HepG2 (cell line): ENCODE measurements around the gene TEAD1. TPM values are rescaled to one million over a fixed set of nuclear protein-coding genes. Genes with fewer than 3 reads are reported as not detected.

Experiments
- ATAC-seq: fragments of 200-7000 bp; cut with Tn5 transposase; 3 replicates; pipeline ENCODE4 v1.9.1; 2020; ENCODE audit warnings: mild to moderate bottlenecking, moderate library complexity
- BruUV-seq: library from RNA; stranded (reverse); fragments of 400-500 nt; replicated peaks from 2 replicates; lab custom pipeline; 2021; lab: Mats Ljungman, UMichigan
- CTCF ChIA-PET: fragments of 300-600 bp; formaldehyde crosslinking; extraction: SDS; loops from one replicate; lab custom pipeline; 2021; ENCODE audit warnings: low total read pairs, inconsistent platforms, low intra/inter-chr PET ratio; lab: Yijun Ruan, JAX
- POLR2A ChIA-PET: fragments of 350-600 bp; sonication (Branson Sonifier 250); formaldehyde crosslinking; loops from one replicate; lab custom pipeline; 2020; ENCODE audit warnings: antibody characterized with exemption, inconsistent platforms; lab: Yijun Ruan, JAX
- DNase-seq: peaks from one replicate; pipeline ENCODE4 v3.0.0-alpha.2; 2015; ENCODE audit warnings: low spot score
- FAIRE-seq: peaks from 3 replicates; lab custom pipeline; 2011; peaks lifted over from hg19 to GRCh38; lab: Jason Lieb, UNC
- H2AFZ ChIP-seq: one replicate; pipeline ENCODE4 v1.6.1; 2011; ENCODE audit warnings: low read length, inconsistent platforms
- H3K27ac ChIP-seq: fragments of 300-600 bp; 3 replicates; pipeline ENCODE4 v1.8.0; 2011; ENCODE audit warnings: mixed run types, mild to moderate bottlenecking, mixed read lengths, low read length, inconsistent platforms; ENCODE audit not compliant: insufficient read depth; ENCODE audit errors: extremely low read length
- H3K27me3 ChIP-seq, 2 experiments: fragments of 200-600 bp in 1 of 2; 2 replicates in 1 of 2; 3 replicates in 1 of 2; pipeline versions ENCODE4 v1.6.0 to v1.8.0; 2011; ENCODE audit warnings: low read length in 2 of 2, mild to moderate bottlenecking in 2 of 2, moderate library complexity in 2 of 2, inconsistent platforms in 1 of 2; ENCODE audit not compliant: insufficient read depth in 2 of 2, control insufficient read depth in 1 of 2
- H3K36me3 ChIP-seq, 2 experiments: fragments of 200-600 bp in 1 of 2; replicated peaks in 1 of 2; 2 replicates in 1 of 2; 3 replicates in 1 of 2; pipeline versions ENCODE4 v1.5.1 to v1.8.0; 2011; ENCODE audit warnings: low read length in 2 of 2, inconsistent platforms in 1 of 2; ENCODE audit not compliant: insufficient read depth in 2 of 2, control insufficient read depth in 1 of 2
- H3K4me1 ChIP-seq: 2 replicates; pipeline ENCODE4 v1.5.1; 2012; ENCODE audit warnings: low read length, inconsistent platforms; ENCODE audit not compliant: insufficient read depth
- H3K4me2 ChIP-seq: 2 replicates; pipeline ENCODE4 v1.6.0; 2011; ENCODE audit warnings: low read depth, low read length, inconsistent platforms
- H3K4me3 ChIP-seq, 3 experiments: fragments of 200-600 bp in 1 of 3; sonication (generic), shearing (Covaris generic) in 1 of 3; replicated peaks in 1 of 3; 2 replicates each; pipeline ENCODE4 v1.5.1; 2011 to 2016; ENCODE audit warnings: low read length in 3 of 3, inconsistent platforms in 2 of 3, low read depth in 2 of 3, mild to moderate bottlenecking in 2 of 3, control low read depth in 1 of 3, mixed read lengths in 1 of 3; ENCODE audit not compliant: insufficient read depth in 1 of 3
- H3K79me2 ChIP-seq: one replicate; pipeline ENCODE4 v1.6.1; 2011; ENCODE audit warnings: low read length, inconsistent platforms; ENCODE audit not compliant: insufficient read depth
- H3K9ac ChIP-seq: 2 replicates; pipeline ENCODE4 v1.6.0; 2011; ENCODE audit warnings: mild to moderate bottlenecking, low read depth, low read length, inconsistent platforms; ENCODE audit not compliant: insufficient read depth
- H3K9me3 ChIP-seq: 2 replicates; pipeline ENCODE4 v1.5.1; 2012; ENCODE audit warnings: mild to moderate bottlenecking, low read length
- H4K20me1 ChIP-seq: 2 replicates; pipeline ENCODE4 v1.6.0; 2011; ENCODE audit warnings: inconsistent platforms, mild to moderate bottlenecking, low read length, moderate library complexity; ENCODE audit not compliant: insufficient read depth
- CAMTA2 ChIP-seq: sonication (generic); formaldehyde crosslinking; IDR thresholded peaks from 2 replicates; pipeline ENCODE4 v1.4.0; 2020; ENCODE audit warnings: mild to moderate bottlenecking, missing genetic modification reagents, borderline replicate concordance
- CHD4 ChIP-seq: fragments of 200-600 bp; sonication (generic); IDR thresholded peaks from 2 replicates; pipeline ENCODE4 v1.7.0; 2017; ENCODE audit warnings: mild to moderate bottlenecking, low read length, borderline replicate concordance
- HMGA1 ChIP-seq: sonication (generic); formaldehyde crosslinking; conservative IDR thresholded peaks from 2 replicates; pipeline ENCODE4 v1.4.0; 2020; ENCODE audit warnings: missing genetic modification reagents
- HNRNPL ChIP-seq: fragments of 200-400 bp; formaldehyde crosslinking; IDR thresholded peaks from 2 replicates; pipeline ENCODE4 v1.6.1; 2017; ENCODE audit warnings: mild to moderate bottlenecking, low read depth, low read length
- KLF12 ChIP-seq: sonication (generic); formaldehyde crosslinking; IDR thresholded peaks from 2 replicates; pipeline ENCODE4 v1.4.0; 2020; ENCODE audit warnings: missing genetic modification reagents, borderline replicate concordance
- SOX13 ChIP-seq, 3 experiments: fragments of 450-650 bp in 1 of 3; sonication (generic) in 1 of 3; formaldehyde crosslinking in 1 of 3; IDR thresholded peaks in 2 of 3; conservative IDR thresholded peaks in 1 of 3; 2 replicates each; pipeline versions ENCODE4 v1.5.0 to v1.6.1; 2016 to 2020; ENCODE audit warnings: antibody characterized with exemption in 1 of 3, mild to moderate bottlenecking in 1 of 3, missing compliant biosample characterization in 1 of 3, missing genetic modification reagents in 1 of 3, moderate library complexity in 1 of 3
- SPEN ChIP-seq: sonication (generic); formaldehyde crosslinking; IDR thresholded peaks from 2 replicates; pipeline ENCODE4 v1.5.1; 2020; ENCODE audit warnings: low read depth, mild to moderate bottlenecking, missing genetic modification reagents
- ZC3H13 ChIP-seq: sonication (generic); formaldehyde crosslinking; IDR thresholded peaks from 2 replicates; pipeline ENCODE4 v1.8.1; 2023; ENCODE audit warnings: mild to moderate bottlenecking, missing genetic modification reagents, moderate library complexity
- ZNF12 ChIP-seq: sonication (generic); formaldehyde crosslinking; IDR thresholded peaks from 2 replicates; pipeline ENCODE4 v1.5.0; 2020; ENCODE audit warnings: missing genetic modification reagents
- ZNF274 ChIP-seq: sonication (generic); formaldehyde crosslinking; IDR thresholded peaks from 2 replicates; pipeline ENCODE4 v1.5.1; 2020; ENCODE audit warnings: mild to moderate bottlenecking, missing genetic modification reagents
- ZNF34 ChIP-seq: sonication (generic); formaldehyde crosslinking; IDR thresholded peaks from 2 replicates; pipeline ENCODE4 v1.4.0; 2020; ENCODE audit warnings: mild to moderate bottlenecking, missing genetic modification reagents, borderline replicate concordance
- ZNF354B ChIP-seq: sonication (generic); formaldehyde crosslinking; IDR thresholded peaks from 2 replicates; pipeline ENCODE4 v1.8.0; 2022; ENCODE audit warnings: mild to moderate bottlenecking, missing genetic modification reagents
- ZNF460 ChIP-seq: sonication (generic); formaldehyde crosslinking; IDR thresholded peaks from 2 replicates; pipeline ENCODE4 v1.5.1; 2020; ENCODE audit warnings: missing genetic modification reagents, mild to moderate bottlenecking, borderline replicate concordance
- ZNF761 ChIP-seq: sonication (generic); formaldehyde crosslinking; conservative IDR thresholded peaks from 2 replicates; pipeline ENCODE4 v1.4.0; 2020; ENCODE audit warnings: mild to moderate bottlenecking, missing genetic modification reagents
- WGBS: methylation state at CpG from one replicate; pipeline ENCODE4 v1.1.6; 2017; ENCODE audit warnings: low lambda C conversion rate; 5-methylcytosine and 5-hydroxymethylcytosine counted together
- in situ Hi-C: cut with HindIII; loops from 2 replicates; pipeline ENCODE4 v1.10.0; 2017; ENCODE audit warnings: low pct_unique_long_range_greater_than_20kb; ENCODE audit not compliant: extremely low pct_ligation_motif_present
- intact Hi-C: fragments of 100-400 bp; cut with micrococcal nuclease; formaldehyde crosslinking; loops from one replicate; pipeline ENCODE4 v1.10.0; 2022; ENCODE audit not compliant: unreplicated experiment
- polyA plus RNA-seq, 8 experiments: library from polyadenylated mRNA; depleted of rRNA in 3 of 8; stranded (reverse) in 7 of 8; unstranded in 1 of 8; fragments of >200 nt; fragmentation: Illumina TruSeq in 4 of 8; extraction: Trizol in 4 of 8; gene quantifications; 2 replicates each; pipeline versions ENCODE4 v1.2.1 to v1.2.3, GENCODE V29; 2011 to 2016; ENCODE audit warnings: low read depth in 4 of 8, missing spikeins in 1 of 8, mixed read lengths in 1 of 8; ENCODE audit not compliant: insufficient read depth in 1 of 8
- total RNA-seq, 5 experiments: library from RNA; depleted of rRNA; stranded (reverse); fragments of >200 nt; fragmentation: Illumina TruSeq; extraction: Trizol; gene quantifications; 2 replicates each; pipeline ENCODE4 v1.2.3, GENCODE V29; 2016; ENCODE audit warnings: low read depth in 1 of 5
- TF ChIP-seq, protein P1 (sequence below): IDR thresholded peaks from 2 replicates; pipeline ENCODE4 v1.6.1; 2012; ENCODE audit warnings: inconsistent platforms
- TF ChIP-seq, protein P2 (sequence below): sonication (generic); formaldehyde crosslinking; IDR thresholded peaks from 2 replicates; pipeline ENCODE4 v1.4.0; 2020; ENCODE audit warnings: missing genetic modification reagents, borderline replicate concordance
- TF ChIP-seq, protein P3 (sequence below): sonication (generic); formaldehyde crosslinking; IDR thresholded peaks from 2 replicates; pipeline ENCODE4 v1.4.0; 2020; ENCODE audit warnings: missing genetic modification reagents

Gene TEAD1
- total and polyA plus RNA-seq, 2 of the 13 experiments (the other 11 are each of a cell fraction or from before 2014, with no cell fraction given): 20.1 to 30.5 TPM

- ATAC-seq: no peak
- peaks cover 16 to 37% of the 10 kb centered on the region in 2 experiments; a peak in 4 of 5 replicates for H3K36me3 ChIP-seq
- intact Hi-C loops: no loop called here
- H3K27me3 ChIP-seq: no peaks in the 10 kb centered on the region
- H3K27ac ChIP-seq: no peak overlapping the region
- DNase-seq: no peak
- no peak overlapping the region for H3K4me3 ChIP-seq
- no peak overlapping the region for H2AFZ ChIP-seq
- no TSS peak for BruUV-seq
- no peaks in the 10 kb centered on the region for H3K4me1 ChIP-seq
- H3K9me3 ChIP-seq: no peaks in the 10 kb centered on the region
- CTCF ChIA-PET: no interaction called here
- H3K9ac ChIP-seq: no peak overlapping the region
- no peak overlapping the region for H3K4me2 ChIP-seq
- whole genome bisulfite sequencing: 96% methylated on average over 5 of the region's 5 CpGs
- no peaks in the 10 kb centered on the region for H3K79me2 ChIP-seq
- POLR2A ChIA-PET: no interaction called here
- in situ Hi-C loops: loop anchor here (5.0 kb wide), 1 partner anchor 288 kb away; no protein-coding TSS in a partner anchor
- FAIRE-seq: no peak
- no peaks in the 10 kb centered on the region for H4K20me1 ChIP-seq
- no peak for TF ChIP-seq KLF12 (CRISPR knock-in tag)
- no peak for TF ChIP-seq ZNF460 (CRISPR knock-in tag)
- TF ChIP-seq HMGA1 (CRISPR knock-in tag): no peak
- no peak for TF ChIP-seq ZNF34 (CRISPR knock-in tag)
- TF ChIP-seq ZNF274 (CRISPR knock-in tag): no peak
- no peak for TF ChIP-seq ZNF354B (CRISPR knock-in tag)
- TF ChIP-seq, protein P1, sequence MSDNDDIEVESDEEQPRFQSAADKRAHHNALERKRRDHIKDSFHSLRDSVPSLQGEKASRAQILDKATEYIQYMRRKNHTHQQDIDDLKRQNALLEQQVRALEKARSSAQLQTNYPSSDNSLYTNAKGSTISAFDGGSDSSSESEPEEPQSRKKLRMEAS: no peak
- no peak for TF ChIP-seq ZNF761 (CRISPR knock-in tag)
- TF ChIP-seq, protein P2, sequence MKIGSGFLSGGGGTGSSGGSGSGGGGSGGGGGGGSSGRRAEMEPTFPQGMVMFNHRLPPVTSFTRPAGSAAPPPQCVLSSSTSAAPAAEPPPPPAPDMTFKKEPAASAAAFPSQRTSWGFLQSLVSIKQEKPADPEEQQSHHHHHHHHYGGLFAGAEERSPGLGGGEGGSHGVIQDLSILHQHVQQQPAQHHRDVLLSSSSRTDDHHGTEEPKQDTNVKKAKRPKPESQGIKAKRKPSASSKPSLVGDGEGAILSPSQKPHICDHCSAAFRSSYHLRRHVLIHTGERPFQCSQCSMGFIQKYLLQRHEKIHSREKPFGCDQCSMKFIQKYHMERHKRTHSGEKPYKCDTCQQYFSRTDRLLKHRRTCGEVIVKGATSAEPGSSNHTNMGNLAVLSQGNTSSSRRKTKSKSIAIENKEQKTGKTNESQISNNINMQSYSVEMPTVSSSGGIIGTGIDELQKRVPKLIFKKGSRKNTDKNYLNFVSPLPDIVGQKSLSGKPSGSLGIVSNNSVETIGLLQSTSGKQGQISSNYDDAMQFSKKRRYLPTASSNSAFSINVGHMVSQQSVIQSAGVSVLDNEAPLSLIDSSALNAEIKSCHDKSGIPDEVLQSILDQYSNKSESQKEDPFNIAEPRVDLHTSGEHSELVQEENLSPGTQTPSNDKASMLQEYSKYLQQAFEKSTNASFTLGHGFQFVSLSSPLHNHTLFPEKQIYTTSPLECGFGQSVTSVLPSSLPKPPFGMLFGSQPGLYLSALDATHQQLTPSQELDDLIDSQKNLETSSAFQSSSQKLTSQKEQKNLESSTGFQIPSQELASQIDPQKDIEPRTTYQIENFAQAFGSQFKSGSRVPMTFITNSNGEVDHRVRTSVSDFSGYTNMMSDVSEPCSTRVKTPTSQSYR (CRISPR knock-in tag): no peak
- TF ChIP-seq CHD4: no peak
- no peak for TF ChIP-seq CAMTA2 (CRISPR knock-in tag)
- TF ChIP-seq, protein P3, sequence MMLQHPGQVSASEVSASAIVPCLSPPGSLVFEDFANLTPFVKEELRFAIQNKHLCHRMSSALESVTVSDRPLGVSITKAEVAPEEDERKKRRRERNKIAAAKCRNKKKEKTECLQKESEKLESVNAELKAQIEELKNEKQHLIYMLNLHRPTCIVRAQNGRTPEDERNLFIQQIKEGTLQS (CRISPR knock-in tag): no peak
- TF ChIP-seq ZNF12 (CRISPR knock-in tag): no peak
- TF ChIP-seq HNRNPL: no peak
- no peak for TF ChIP-seq SOX13 (IDR thresholded peaks at IDR 0.05)
- TF ChIP-seq SOX13 (CRISPR knock-in tag; conservative IDR thresholded peaks at IDR 0.05 in 1 of 2, IDR thresholded peaks at IDR 0.05 in 1 of 2): no peak
- no peak for TF ChIP-seq SPEN (CRISPR knock-in tag)
- no peak for TF ChIP-seq ZC3H13 (CRISPR knock-in tag)
These were observed 216.3 kb downstream of the TEAD1 start for GRCh38 chr11:12890476-12890875.
